Cerebellar nuclear complex (tissue), 1 donor: ENCODE data around the gene CCDC188.
A peak's percentile ranks its signal among the peaks of the same experiment; 100 is the strongest.

Source experiments
- DNase-seq, 2 experiments: peaks; one replicate each; lab custom pipeline; 2025; lab: John Stamatoyannopoulos, UW

The CCDC188 gene

GRCh38 chr22:20117633-20118299, 33.1 kb downstream of the CCDC188 start:
- DNase-seq, result no peak

- peak in 1 of 2 experiments; percentile 82 for DNase-seq
Measured at GRCh38 chr22:20116951-20117632, 33.8 kb downstream of the CCDC188 start, which contains the start of gene TRMT2A. TRMT2A (minus strand) TSS chr22:20117226; CDS start chr22:20116906, 320 bp downstream.

GRCh38 chr22:20116376-20116950, 34.4 kb downstream of the CCDC188 start:
- DNase-seq, result no peak

- DNase-seq, result no peak
Measured at GRCh38 chr22:20115691-20116375, 35.0 kb downstream of the CCDC188 start, which contains the start of gene RANBP1. RANBP1 (plus strand) TSS chr22:20116104; CDS start chr22:20116185, 81 bp downstream.

- DNase-seq, result no peak
Measured at GRCh38 chr22:20114506-20115475, 36.1 kb downstream of the CCDC188 start.

- DNase-seq, result no peak
Measured at GRCh38 chr22:20113551-20114310, 37.1 kb downstream of the CCDC188 start.

- DNase-seq, result no peak
Measured at GRCh38 chr22:20112623-20113511, 38.0 kb downstream of the CCDC188 start.

GRCh38 chr22:20111689-20112622, 38.9 kb downstream of the CCDC188 start:
- DNase-seq, result no peak

GRCh38 chr22:20111045-20111688, 39.7 kb downstream of the CCDC188 start:
- no peak for DNase-seq

GRCh38 chr22:20110359-20110985, 40.4 kb downstream of the CCDC188 start:
- DNase-seq, result no peak

- no peak for DNase-seq
Measured at GRCh38 chr22:20109411-20110358, 41.2 kb downstream of the CCDC188 start.

GRCh38 chr22:20108757-20109230, 42.1 kb downstream of the CCDC188 start:
- DNase-seq, result no peak

GRCh38 chr22:20107951-20108756, 42.7 kb downstream of the CCDC188 start:
- DNase-seq, result no peak

- peak in 1 of 2 experiments; percentile 34 for DNase-seq
Measured at GRCh38 chr22:20107471-20107901, 43.4 kb downstream of the CCDC188 start.

GRCh38 chr22:20106849-20107237, 44.0 kb downstream of the CCDC188 start:
- DNase-seq, result no peak
